NT2/D1 (cell line): ENCODE measurements around the gene PCSK6.

Experiments used
- DNase-seq: peaks from one replicate; pipeline ENCODE4 v3.0.0-alpha.2; 2011; ENCODE audit warnings: low read depth, low spot score
- H3K27me3 ChIP-seq: 2 replicates; pipeline ENCODE4 v1.6.0; 2011; ENCODE audit warnings: mild to moderate bottlenecking; ENCODE audit not compliant: insufficient read length, insufficient read depth
- H3K36me3 ChIP-seq: 2 replicates; pipeline ENCODE4 v1.6.1; 2011; ENCODE audit warnings: mild to moderate bottlenecking, low read length, mixed read lengths; ENCODE audit not compliant: insufficient read depth, insufficient read length
- H3K4me1 ChIP-seq: 2 replicates; pipeline ENCODE4 v1.5.1; 2011; ENCODE audit not compliant: insufficient read depth, insufficient read length
- H3K4me3 ChIP-seq: 2 replicates; pipeline ENCODE4 v1.5.1; 2011; ENCODE audit warnings: low read depth; ENCODE audit not compliant: insufficient read length
- H3K9ac ChIP-seq: 2 replicates; pipeline ENCODE4 v1.6.0; 2011; ENCODE audit warnings: low read depth; ENCODE audit not compliant: insufficient read length
- H3K9me3 ChIP-seq: 2 replicates; pipeline ENCODE4 v1.5.1; 2011; ENCODE audit warnings: mild to moderate bottlenecking, low read length; ENCODE audit not compliant: insufficient read depth
- SUZ12 ChIP-seq: IDR thresholded peaks from 2 replicates; pipeline ENCODE4 v1.6.1; 2011; ENCODE audit not compliant: insufficient read length, insufficient read depth; ENCODE audit errors: extremely low read depth
- YY1 ChIP-seq: IDR thresholded peaks from 2 replicates; pipeline ENCODE4 v1.6.1; 2011; ENCODE audit not compliant: insufficient read length, insufficient read depth
- ZNF274 ChIP-seq: IDR thresholded peaks from 2 replicates; pipeline ENCODE4 v1.6.1; 2011; ENCODE audit warnings: mild to moderate bottlenecking, low read depth, low read length

Gene PCSK6

DNA sequence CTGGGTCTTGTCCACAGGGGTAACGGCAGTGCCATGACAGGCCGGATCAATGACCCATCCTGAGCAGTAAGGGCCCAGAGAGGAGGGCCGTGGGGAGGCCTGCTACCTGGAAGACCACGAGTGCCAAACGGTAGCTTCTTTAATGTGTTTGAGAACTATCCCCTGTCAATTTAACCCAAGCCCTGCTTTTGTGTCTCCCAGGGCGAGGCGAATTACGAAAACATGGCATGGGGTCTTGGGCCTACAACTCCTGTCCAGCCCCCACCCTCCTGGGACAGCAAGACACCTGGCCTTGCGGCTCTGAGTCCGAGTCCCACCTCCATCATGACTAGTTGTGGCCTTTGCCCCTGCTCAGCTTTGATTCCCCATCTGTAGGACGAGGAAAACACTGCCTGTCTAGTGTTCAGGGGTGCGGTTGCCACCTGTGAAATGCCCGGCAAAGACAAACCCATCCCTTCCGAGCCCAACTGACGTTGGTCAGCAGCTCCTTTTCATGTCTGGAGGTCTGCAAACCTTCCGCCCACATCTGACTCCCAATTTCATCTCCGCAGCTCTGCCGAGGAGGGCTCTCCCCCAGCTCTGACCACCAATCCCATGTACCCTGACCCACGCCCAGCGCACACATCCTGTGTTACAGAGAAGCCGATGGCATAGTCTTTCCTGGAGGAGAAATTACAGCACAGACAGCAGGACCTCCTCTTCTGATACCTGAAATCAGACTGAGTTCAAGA, 165.5 kb downstream of the PCSK6 start:
- H3K36me3 ChIP-seq: peaks cover 17% of the 10 kb centered on the region
- no peak for DNase-seq
- no peak overlapping the region for H3K9ac ChIP-seq
- no peak for TF ChIP-seq SUZ12
- H3K4me1 ChIP-seq: peaks cover 2% of the 10 kb centered on the region
- no peaks in the 10 kb centered on the region for H3K9me3 ChIP-seq
- no peaks in the 10 kb centered on the region for H3K27me3 ChIP-seq
- H3K4me3 ChIP-seq: no peak overlapping the region

DNA sequence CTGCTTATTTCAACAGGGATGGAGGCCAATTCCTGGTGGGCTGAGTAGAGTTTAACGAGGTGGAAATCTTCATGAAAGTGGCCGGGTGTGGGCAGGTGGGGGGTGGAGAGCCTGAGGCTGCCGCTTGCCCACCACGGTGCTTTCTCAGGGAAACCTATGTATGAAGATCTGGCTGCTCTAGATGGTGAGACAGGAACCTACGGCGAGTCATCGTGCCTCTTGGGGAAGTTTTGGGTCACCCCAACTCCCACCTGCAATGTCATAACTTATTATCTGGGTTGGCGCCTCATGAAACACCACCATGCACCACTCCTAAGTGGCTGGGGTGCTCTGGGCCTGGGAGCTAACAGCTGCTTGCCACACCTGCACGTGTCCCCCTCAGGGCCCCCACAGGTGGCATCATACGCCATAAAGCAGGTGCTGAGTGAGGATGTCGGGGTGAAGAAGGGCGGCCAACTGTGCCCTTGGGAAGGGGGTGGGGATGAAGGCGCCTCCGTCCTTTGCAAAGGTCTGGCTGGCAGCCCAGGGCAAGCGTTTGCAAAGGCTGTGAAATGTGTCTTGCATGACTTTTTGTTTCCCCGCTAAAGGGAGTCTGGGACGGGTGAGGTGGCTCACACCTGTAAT, 166.5 kb downstream of the PCSK6 start:
- H3K36me3 ChIP-seq: peaks cover 17% of the 10 kb centered on the region
- H3K9ac ChIP-seq: no peak overlapping the region
- TF ChIP-seq YY1: no peak
- TF ChIP-seq ZNF274: no peak
- TF ChIP-seq SUZ12: no peak
- H3K27me3 ChIP-seq: no peaks in the 10 kb centered on the region
- no peaks in the 10 kb centered on the region for H3K9me3 ChIP-seq
- no peak overlapping the region for H3K4me3 ChIP-seq
- peaks cover 2% of the 10 kb centered on the region for H3K4me1 ChIP-seq
- no peak for DNase-seq

DNA sequence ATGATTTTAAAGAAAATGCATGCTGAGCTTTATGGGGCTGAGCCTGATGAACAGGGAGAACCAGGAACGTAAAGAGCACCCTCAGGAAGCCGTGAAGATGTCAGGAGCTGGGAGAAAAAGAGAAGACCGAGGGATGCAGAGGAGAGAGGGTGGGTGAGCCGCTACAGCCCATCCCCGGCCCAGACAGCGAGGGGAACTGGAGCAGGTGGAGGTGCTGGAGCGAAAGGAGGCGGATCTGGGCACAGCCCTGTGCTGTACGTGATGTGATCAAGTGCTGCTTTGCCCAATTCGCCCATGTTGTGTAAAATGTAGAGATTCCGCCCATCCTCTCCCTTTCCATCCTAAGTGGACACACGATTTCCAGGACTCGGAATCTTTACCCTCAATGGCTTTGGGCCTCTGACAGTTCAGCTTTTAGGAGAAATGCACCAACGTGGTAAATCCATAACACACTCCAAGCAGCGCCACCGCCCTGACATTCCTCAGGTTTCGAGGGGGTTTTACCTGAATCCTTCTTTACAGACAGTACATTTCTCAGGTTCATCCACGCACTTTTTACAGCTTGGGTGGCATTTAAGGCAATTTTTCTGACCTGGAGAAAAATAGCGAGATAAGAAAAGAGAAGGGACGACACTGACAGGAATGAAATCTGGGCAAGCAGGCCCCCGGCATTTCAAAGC, 167.4 kb downstream of the PCSK6 start:
- H3K4me1 ChIP-seq: peaks cover under 1% of the 10 kb centered on the region
- no peak overlapping the region for H3K4me3 ChIP-seq
- no peaks in the 10 kb centered on the region for H3K27me3 ChIP-seq
- no peak for DNase-seq
- H3K9ac ChIP-seq: no peak overlapping the region
- H3K36me3 ChIP-seq: peaks cover 17% of the 10 kb centered on the region
- H3K9me3 ChIP-seq: no peaks in the 10 kb centered on the region
- TF ChIP-seq YY1: no peak
- TF ChIP-seq ZNF274: no peak
- TF ChIP-seq SUZ12: no peak

DNA sequence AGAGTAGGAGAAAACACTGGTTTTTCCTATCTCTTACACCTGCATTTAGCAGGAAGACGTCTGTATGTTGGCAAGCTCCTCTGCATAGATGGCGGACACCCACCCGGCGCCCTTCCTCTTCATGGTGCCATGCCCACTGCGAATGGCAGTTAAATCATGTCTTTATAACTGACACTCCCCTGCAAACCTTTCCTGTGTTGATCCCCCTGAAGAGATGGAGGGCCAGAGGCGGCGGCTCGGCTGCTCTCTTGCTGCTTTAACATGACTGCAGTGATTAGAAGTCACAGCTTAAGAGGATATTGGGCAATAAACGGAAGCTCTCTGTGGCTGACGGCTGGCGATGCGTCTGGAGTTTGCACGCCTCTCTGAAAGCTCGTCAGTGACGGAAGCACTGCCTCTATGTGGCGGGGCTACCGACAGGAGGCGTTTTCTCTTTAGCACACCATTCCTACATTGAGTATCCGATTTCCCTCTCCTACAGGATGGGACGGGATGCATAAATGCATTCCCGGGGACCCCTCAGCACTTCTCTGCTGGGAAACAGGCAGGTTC, 168.9 kb downstream of the PCSK6 start:
- TF ChIP-seq ZNF274 (no peak), YY1 (no peak), SUZ12 (no peak)
- H3K9ac ChIP-seq: no peak overlapping the region
- no peak for DNase-seq
- peaks cover 15% of the 10 kb centered on the region for H3K36me3 ChIP-seq
- H3K9me3 ChIP-seq: no peaks in the 10 kb centered on the region
- no peaks in the 10 kb centered on the region for H3K27me3 ChIP-seq
- H3K4me1 ChIP-seq: no peaks in the 10 kb centered on the region
- no peak overlapping the region for H3K4me3 ChIP-seq

DNA sequence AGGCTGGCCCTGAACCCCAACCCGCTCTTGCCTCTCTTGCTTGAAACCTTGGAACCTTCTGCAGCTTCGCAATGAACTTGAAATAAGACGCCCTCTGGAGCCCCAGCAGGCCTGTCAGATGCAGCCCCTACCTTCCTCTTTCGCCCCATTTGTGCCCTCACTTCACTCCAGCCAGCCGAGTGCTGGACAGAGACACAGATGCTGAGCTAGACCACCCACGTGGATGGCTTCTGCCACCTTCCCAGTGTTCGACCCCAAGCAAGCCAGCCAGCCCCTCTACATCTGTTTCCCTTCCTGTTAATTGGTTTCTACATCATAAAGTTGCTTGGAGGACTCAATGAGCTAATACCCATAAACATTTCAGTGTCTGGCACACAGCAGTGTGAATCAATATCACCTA, 170.7 kb downstream of the PCSK6 start:
- TF ChIP-seq ZNF274 (no peak), SUZ12 (no peak), YY1 (no peak)
- H3K4me1 ChIP-seq: no peaks in the 10 kb centered on the region
- H3K9me3 ChIP-seq: no peaks in the 10 kb centered on the region
- peaks cover 6% of the 10 kb centered on the region for H3K36me3 ChIP-seq
- no peak overlapping the region for H3K9ac ChIP-seq
- no peak overlapping the region for H3K4me3 ChIP-seq
- no peaks in the 10 kb centered on the region for H3K27me3 ChIP-seq
- DNase-seq: no peak

DNA sequence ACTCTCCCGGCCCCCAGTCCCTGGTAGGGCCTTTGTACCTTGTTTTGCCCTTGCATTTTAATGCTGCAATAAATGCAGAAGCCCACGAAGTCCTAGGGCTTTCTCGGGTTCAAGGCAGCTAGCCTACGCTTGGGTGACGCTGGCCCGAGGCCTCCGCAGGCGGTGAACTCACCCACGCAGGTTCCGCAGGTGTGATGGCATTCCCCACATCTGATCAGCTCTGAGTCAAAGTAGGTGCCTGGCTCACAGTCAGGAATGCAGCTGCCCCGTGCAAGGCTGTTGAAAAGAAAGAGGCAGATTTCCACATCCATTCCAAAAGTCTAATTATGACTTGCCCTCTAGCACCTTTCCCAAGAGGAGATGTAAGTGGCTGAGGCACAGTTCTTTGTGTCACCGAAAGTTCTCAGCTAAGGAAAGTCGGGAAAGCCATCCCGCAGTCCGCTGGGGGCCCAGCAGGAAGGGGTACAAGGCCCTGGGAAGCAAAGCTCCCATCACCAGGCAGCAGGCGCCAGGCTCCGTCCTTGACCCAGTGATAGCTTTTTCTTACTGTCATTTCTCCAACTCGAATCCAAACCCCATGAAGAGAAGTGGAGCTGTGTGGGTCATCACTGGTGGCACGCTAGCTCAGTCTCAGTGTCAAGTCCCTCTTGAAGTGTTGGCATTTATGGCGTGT, 171.2 kb downstream of the PCSK6 start:
- DNase-seq: no peak
- TF ChIP-seq ZNF274: no peak
- no peak for TF ChIP-seq YY1
- TF ChIP-seq SUZ12: no peak
- H3K4me1 ChIP-seq: peaks cover under 1% of the 10 kb centered on the region
- H3K9ac ChIP-seq: no peak overlapping the region
- no peaks in the 10 kb centered on the region for H3K27me3 ChIP-seq
- no peaks in the 10 kb centered on the region for H3K9me3 ChIP-seq
- H3K4me3 ChIP-seq: no peak overlapping the region
- H3K36me3 ChIP-seq: peaks cover 6% of the 10 kb centered on the region

DNA sequence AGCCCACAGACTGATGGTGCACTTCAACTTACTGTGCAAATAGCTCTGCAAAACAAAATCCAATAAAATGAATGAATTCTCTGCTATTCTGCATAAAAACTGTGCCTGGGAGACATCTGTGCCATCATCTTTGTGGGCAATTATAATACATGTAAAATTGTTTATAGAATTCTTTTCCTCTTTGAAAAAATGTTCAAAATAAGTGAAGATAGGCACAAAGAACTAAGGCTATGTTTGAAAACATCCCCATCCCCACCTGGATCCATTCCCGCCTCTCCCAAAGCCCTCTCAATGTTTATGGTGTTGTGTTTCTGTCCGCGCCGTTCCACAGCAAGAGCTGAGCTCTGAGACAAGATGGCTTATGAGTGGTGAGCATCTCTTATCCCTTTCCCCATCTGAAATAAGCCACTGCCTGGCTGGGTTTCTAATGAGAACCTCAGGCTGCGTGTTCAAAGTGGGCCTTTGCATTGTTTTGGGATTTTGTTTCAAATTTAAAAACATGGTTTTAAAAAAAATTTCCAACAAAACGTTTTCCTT, 172.1 kb downstream of the PCSK6 start:
- H3K4me1 ChIP-seq: peaks cover 4% of the 10 kb centered on the region
- H3K9ac ChIP-seq: no peak overlapping the region
- H3K36me3 ChIP-seq: peaks cover 6% of the 10 kb centered on the region
- no peak for DNase-seq
- no peaks in the 10 kb centered on the region for H3K27me3 ChIP-seq
- no peaks in the 10 kb centered on the region for H3K9me3 ChIP-seq
- TF ChIP-seq SUZ12: no peak
- TF ChIP-seq ZNF274: no peak
- no peak for TF ChIP-seq YY1
- H3K4me3 ChIP-seq: no peak overlapping the region
